Muscle layer of duodenum (tissue), 2 donors: ENCODE measurements around the gene EYS.

Source experiments
- H3K27ac ChIP-seq: one replicate; pipeline ENCODE4 v1.7.0; 2013; ENCODE audit warnings: mild to moderate bottlenecking, low read length
- H3K27me3 ChIP-seq: one replicate; pipeline ENCODE4 v1.7.0; 2013; ENCODE audit warnings: low read depth, mild to moderate bottlenecking, control low read depth, low read length
- H3K36me3 ChIP-seq, 2 donors: one replicate each; pipeline ENCODE4 v1.7.0; 2013; ENCODE audit warnings: low read length in 2 of 2, control low read depth in 1 of 2, mild to moderate bottlenecking in 1 of 2; ENCODE audit not compliant: insufficient read depth in 2 of 2, control insufficient read depth in 1 of 2
- H3K4me1 ChIP-seq, 2 donors: one replicate each; pipeline ENCODE4 v1.7.0; 2013; ENCODE audit warnings: low read length in 2 of 2, mild to moderate bottlenecking in 2 of 2, control low read depth in 1 of 2, moderate library complexity in 1 of 2; ENCODE audit not compliant: insufficient read depth in 2 of 2, control insufficient read depth in 1 of 2
- H3K4me3 ChIP-seq, 2 donors: one replicate each; pipeline ENCODE4 v1.7.0; 2013; ENCODE audit warnings: low read length in 2 of 2, low read depth in 1 of 2, mild to moderate bottlenecking in 1 of 2
- H3K9me3 ChIP-seq, 2 donors: one replicate each; pipeline ENCODE4 v1.7.0; 2013; ENCODE audit warnings: low read length in 2 of 2, control low read depth in 1 of 2, mild to moderate bottlenecking in 1 of 2; ENCODE audit not compliant: control insufficient read depth in 1 of 2
- donor health status: healthy.

Gene EYS

DNA sequence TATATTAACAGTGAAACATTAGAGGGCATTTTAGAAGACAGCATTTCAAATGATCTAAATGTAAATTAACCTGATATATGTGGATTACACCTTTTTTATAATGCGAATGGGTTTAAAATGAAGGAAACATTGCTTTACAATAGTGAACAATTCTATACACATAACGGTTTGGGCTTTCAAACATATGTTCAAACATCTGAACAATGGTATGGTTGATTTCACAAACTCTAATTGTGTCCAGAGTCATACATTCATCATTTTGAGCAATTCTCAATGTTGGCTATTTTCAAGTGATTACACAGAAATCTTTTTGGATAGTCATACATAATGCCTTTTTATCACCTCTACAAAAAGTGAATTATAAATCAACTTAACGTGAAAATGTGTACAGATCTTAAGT lies 1493.3 kb downstream of the EYS start:
- Histone ChIP-seq H3K9me3 (no peaks in the 10 kb centered on the region), H3K27me3 (no peaks in the 10 kb centered on the region), H3K27ac (no peak overlapping the region), H3K4me1 (no peaks in the 10 kb centered on the region), H3K4me3 (no peak overlapping the region), H3K36me3 (no peaks in the 10 kb centered on the region)

DNA sequence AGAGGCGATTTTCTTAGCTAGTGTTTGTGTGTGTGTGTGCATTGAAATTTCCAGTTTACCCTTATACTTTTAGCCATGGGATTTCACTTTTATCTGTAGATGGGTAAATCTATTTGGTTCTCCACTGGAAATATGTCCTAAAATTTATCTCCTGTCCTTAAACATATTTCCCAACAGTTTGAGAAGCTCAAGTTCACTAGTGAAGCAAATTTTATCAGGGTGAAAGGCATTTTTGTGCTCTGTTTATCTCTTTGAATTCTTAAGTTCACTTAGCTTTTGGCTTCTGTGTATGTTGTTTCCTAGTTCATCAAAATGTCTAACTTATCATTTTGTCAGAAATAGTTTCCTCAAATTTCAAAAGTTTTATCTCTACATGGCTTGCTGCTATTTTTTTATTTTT lies 1509.8 kb downstream of the EYS start:
- H3K9me3 ChIP-seq: no peaks in the 10 kb centered on the region
- H3K36me3 ChIP-seq: no peaks in the 10 kb centered on the region
- H3K27me3 ChIP-seq: no peaks in the 10 kb centered on the region
- no peaks in the 10 kb centered on the region for H3K4me1 ChIP-seq
- no peak overlapping the region for H3K4me3 ChIP-seq
- no peak overlapping the region for H3K27ac ChIP-seq

DNA sequence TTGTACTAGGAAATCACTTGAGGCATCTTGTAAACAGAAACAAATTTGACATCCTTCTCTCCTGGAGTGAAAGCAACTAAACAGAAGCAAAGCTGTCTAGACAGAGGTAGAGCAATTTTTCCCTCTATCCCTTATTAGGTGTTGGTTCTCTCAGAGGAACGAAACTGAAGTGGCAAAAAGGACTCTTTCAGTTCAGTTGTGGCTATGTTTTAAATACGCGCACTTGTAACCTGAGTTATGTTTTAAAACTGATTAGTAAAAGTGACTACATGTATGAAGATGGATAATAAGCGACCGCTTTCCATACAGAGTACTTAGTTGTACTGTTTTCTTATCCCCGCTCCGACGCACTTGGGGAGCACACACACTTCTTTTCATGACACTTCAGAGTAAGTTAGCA lies 1520.4 kb downstream of the EYS start:
- H3K36me3 ChIP-seq: no peaks in the 10 kb centered on the region
- no peaks in the 10 kb centered on the region for H3K27me3 ChIP-seq
- no peaks in the 10 kb centered on the region for H3K9me3 ChIP-seq
- H3K4me3 ChIP-seq: no peak overlapping the region
- H3K27ac ChIP-seq: no peak overlapping the region
- H3K4me1 ChIP-seq: no peaks in the 10 kb centered on the region

DNA sequence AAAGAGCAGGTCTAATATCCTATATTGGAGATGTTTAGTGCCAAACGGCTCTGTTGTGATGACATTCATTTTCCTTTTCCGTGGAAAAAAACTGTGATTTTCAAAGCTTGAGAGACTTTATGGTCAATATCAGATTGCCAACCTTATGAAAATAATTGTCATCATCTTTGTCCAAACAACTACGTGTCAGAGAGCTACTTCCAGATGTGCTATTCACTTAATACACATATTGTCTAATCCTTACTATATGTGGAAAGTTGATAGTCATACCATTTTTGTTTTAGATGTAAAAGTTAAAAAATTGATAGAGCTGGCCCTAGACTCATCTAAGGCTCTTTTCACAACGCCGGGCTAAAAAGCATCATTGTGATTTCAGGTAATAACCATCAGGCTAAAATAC lies 1521.4 kb downstream of the EYS start:
- Histone ChIP-seq H3K4me1 (no peaks in the 10 kb centered on the region), H3K9me3 (no peaks in the 10 kb centered on the region), H3K4me3 (no peak overlapping the region), H3K27me3 (no peaks in the 10 kb centered on the region), H3K27ac (no peak overlapping the region), H3K36me3 (no peaks in the 10 kb centered on the region)

DNA sequence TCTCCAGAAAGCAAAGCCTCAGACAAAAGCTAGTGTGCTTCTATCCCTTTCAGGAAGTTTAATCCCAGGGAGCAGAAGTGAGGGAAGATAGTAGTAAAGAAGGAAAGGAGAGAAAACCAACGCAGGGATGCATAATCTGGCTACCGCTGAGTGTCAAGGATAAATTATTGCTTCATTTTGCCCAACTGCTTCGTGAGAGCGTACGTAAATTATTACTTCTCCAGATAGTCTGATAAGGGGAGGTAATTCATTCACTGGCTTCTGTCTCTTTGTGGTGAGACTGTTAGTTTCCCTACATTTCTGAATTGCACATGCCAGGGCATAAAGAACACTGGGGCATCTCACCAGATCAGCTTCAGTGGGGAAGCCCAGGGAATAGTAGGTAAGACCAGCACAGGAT lies 1531.7 kb downstream of the EYS start:
- H3K4me3 ChIP-seq: no peak overlapping the region
- no peaks in the 10 kb centered on the region for H3K9me3 ChIP-seq
- H3K27ac ChIP-seq: no peak overlapping the region
- H3K27me3 ChIP-seq: no peaks in the 10 kb centered on the region
- no peaks in the 10 kb centered on the region for H3K4me1 ChIP-seq
- H3K36me3 ChIP-seq: no peaks in the 10 kb centered on the region

DNA sequence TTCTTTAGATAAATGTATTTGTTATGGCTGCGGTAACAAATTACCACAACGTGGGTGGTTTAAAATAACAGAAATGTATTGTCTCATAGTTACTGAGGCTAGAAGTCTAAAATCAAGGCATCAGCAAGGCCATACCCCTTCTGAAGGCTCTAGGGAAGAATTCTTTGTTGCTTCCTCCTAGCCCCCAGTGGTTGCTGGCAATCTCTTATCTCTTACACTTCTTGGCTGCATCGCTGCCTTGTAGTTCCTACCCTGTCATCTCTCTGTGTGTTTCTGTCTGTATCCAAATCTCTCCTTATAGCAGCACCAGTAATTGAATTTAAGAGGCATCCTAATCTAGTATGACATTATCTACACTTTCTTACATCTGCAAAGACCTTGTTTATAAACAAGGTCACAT lies 1536.7 kb downstream of the EYS start:
- no peaks in the 10 kb centered on the region for H3K36me3 ChIP-seq
- H3K27me3 ChIP-seq: no peaks in the 10 kb centered on the region
- no peaks in the 10 kb centered on the region for H3K4me1 ChIP-seq
- H3K4me3 ChIP-seq: no peak overlapping the region
- H3K27ac ChIP-seq: no peak overlapping the region
- H3K9me3 ChIP-seq: no peaks in the 10 kb centered on the region

DNA sequence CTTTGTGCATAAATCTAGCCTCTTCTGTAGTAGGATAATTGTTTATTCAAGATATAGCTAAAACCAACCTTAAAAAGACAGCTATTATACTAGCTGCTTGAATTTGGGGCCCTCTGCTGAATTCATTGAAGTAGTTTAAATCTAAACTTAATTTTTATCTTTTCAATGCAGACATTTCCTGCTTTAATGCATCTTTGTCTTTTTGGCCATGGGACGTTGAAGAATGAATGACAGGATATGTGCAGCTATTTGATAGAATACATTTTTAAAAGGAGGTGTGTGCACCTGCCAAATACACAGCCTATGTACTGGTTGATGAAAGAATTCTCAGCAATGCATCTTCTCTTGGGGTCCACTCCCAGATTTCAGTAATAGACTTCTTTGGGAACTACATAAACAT lies 1546.5 kb downstream of the EYS start:
- no peak overlapping the region for H3K4me3 ChIP-seq
- H3K9me3 ChIP-seq: no peaks in the 10 kb centered on the region
- H3K4me1 ChIP-seq: no peaks in the 10 kb centered on the region
- H3K36me3 ChIP-seq: no peaks in the 10 kb centered on the region
- H3K27ac ChIP-seq: no peak overlapping the region
- H3K27me3 ChIP-seq: no peaks in the 10 kb centered on the region

DNA sequence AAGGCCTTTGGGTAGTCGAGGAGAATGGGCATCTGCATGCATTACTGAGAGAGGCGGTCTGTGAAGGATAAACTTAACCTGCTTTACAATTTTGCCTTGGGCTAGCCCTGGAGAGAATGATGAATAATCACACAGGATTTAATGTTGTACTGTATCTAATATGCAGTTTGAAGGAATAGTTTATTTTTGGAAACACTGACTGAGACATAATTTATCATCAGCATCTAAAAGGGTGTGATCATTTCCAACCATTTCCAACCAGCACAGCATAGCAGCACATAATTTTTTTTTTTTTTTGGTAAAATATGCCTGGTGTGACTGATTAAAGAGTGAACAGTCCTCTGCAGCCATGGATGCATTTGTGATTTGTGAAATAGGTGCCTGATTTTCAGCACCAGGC lies 1552.0 kb downstream of the EYS start:
- H3K9me3 ChIP-seq: no peaks in the 10 kb centered on the region
- no peaks in the 10 kb centered on the region for H3K4me1 ChIP-seq
- H3K27me3 ChIP-seq: no peaks in the 10 kb centered on the region
- H3K4me3 ChIP-seq: no peak overlapping the region
- no peak overlapping the region for H3K27ac ChIP-seq
- H3K36me3 ChIP-seq: no peaks in the 10 kb centered on the region

DNA sequence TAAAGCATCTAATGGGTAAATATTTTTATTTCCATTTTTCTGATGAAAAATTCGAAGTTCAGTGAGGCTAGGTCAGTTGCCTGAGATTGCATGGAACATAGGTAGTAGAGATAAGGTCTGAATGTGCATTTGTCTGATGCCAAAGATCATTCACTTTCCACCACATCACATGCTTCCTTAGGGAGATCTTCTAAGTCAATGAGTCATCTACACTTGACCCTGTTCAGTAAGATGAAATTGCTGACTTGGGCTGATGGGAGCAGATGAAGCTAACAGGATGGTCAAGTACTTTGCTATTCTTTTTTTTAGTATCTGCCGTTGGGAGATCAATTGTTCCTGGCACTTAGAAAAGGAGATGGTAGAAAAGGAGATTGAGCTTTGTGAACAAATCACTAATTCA lies 1560.2 kb downstream of the EYS start:
- no peaks in the 10 kb centered on the region for H3K27me3 ChIP-seq
- H3K4me1 ChIP-seq: no peaks in the 10 kb centered on the region
- H3K4me3 ChIP-seq: no peak overlapping the region
- no peaks in the 10 kb centered on the region for H3K36me3 ChIP-seq
- no peaks in the 10 kb centered on the region for H3K9me3 ChIP-seq
- no peak overlapping the region for H3K27ac ChIP-seq

DNA sequence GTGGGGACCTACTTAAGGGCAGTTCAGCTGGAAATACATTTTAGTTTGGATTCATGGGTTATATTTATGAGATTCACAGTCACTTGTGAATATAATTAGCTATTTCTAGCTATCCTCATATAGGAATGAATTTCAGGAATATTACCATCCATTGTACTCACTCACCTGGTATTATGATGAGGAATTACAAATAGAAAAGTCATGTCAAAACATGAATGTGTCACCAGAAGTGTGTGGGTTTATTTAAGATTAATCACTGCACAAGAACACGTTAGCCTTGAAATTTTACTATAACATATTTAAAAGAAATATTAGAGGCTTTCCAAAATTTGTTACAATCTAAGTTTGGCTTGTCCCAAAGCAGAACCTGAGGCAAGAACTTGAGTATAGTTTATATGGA lies 1560.9 kb downstream of the EYS start:
- Histone ChIP-seq H3K4me1 (no peaks in the 10 kb centered on the region), H3K36me3 (no peaks in the 10 kb centered on the region), H3K4me3 (no peak overlapping the region), H3K9me3 (no peaks in the 10 kb centered on the region), H3K27me3 (no peaks in the 10 kb centered on the region), H3K27ac (no peak overlapping the region)

DNA sequence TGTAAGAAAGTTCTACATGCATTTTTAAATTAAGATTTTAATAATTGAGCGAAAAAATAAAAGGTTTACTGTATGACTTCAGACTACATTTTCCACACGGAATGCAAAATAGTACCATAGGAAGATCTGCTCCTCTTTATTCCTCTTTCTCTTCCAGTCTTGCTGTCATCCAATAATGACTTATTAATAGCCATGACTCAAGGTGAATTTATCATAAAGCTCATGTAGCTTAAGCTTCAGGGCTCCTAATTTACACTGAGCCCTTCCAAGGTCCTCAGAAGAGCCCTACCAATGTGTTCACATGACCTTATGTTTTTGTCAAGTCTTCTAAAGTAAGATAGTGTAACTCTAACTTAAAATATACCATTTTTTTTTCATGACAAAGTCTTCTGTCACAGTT lies 1561.4 kb downstream of the EYS start:
- Histone ChIP-seq H3K36me3 (no peaks in the 10 kb centered on the region), H3K4me1 (no peaks in the 10 kb centered on the region), H3K4me3 (no peak overlapping the region), H3K9me3 (no peaks in the 10 kb centered on the region), H3K27me3 (no peaks in the 10 kb centered on the region), H3K27ac (no peak overlapping the region)

DNA sequence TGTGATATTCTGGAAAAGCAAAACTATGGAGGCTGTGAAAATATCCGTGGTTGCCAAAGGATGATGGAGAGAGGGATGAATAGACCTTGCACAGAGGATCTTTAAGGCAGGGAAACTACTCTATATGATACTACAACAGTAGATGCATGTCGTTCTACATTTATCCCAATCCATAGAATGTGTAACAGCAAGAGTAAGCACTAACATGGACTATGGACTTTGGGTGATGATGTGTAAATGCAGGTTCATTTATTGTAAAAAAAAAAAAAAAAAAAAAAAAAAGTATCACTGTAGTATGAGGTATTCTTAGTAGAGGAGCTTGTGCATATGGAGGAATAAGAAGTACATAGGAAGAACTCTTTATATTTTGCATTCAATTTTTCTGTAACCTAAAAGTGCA lies 1563.9 kb downstream of the EYS start:
- Histone ChIP-seq H3K4me1 (no peaks in the 10 kb centered on the region), H3K27me3 (no peaks in the 10 kb centered on the region), H3K4me3 (no peak overlapping the region), H3K27ac (no peak overlapping the region), H3K9me3 (no peaks in the 10 kb centered on the region), H3K36me3 (no peaks in the 10 kb centered on the region)
